GM21619 (cell line): ENCODE data around the gene DNER.

Experiments used
- ATAC-seq: cut with Tn5 transposase; IDR thresholded peaks from one replicate; pipeline ENCODE4 v1.9.1; 2021; ENCODE audit not compliant: unreplicated experiment

Gene DNER

DNA sequence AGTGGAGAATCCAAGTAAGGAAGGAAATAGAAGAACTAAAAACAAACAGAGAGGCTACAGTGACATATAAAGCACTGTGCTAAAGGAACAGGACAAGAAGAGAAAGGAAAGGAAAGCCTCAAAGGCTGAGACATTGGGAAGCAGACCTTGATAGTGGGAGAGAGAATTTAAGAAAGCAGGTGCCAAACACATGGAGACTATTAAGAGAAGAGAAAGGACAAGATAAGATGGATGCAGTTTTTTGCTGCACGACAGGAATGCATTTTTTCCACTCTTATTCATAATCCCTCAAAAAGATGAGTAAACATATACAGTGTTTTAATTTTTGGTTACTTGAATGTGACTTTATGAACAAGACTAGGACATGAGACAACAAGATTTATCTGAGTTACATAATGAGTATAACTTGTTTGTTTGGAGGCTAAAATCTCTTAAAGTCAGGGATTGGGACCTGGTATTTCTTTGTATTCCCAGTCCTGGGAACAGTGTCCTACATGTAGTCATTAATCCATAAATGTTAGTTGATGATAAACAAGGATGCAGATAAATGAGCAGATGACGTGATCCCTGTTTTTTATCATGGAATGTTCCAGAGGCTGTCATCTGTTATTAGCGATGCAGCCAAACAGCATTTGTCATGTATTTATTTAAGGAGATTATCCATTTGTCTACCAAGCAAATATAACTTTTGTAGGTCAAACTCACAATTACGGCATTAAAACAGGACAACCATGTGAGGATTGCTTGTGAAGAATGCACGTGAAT, 141.7 kb downstream of the DNER start:
- ATAC-seq, result no peak

DNA sequence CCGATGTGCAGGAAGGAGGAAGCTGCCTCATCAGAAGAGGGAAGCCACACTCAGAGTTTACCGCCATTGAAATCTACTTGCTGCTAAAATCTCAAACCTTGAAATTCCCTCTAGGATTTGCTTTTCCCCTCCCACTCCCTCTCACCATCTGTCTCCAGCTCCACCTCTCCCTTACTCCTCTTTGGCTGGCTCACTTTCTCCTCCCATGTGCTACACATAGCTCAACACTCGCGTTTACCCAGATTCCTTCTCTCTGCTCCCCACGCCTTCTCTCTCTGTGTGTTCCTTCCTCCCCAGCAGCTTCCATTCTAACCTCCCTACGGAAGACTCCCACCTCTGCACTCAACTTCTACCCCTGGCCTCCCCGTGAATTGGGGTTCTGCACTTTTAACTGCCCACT, 143.1 kb downstream of the DNER start:
- ATAC-seq, result no peak

- ATAC-seq, result no peak
Measured at GRCh38 chr2:229566370-229566769, 148.0 kb downstream of the DNER start.

DNA sequence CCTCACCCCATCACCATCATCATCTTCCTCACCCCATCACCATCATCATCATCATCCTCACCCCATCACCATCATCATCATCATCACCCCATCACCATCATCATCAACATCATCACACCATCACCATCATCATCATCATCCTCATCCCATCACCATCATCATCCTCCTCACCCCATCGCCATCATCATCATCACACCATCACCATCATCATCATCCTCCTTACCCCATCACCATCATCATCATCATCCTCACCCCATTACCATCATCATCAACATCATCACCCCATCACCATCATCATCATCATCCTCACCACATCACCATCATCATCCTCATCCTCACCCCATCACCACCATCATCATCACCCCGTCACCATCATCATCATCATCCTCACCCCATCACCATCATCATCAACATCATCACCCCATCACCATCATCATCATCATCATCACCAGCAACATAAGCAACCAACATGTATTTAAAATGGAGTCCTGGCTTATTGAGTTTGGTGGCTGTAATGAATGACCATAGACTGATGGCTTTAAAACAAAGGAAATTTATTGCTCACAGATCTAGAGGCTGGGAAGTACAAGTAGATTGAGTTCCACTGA, 150.0 kb downstream of the DNER start:
- no peak for ATAC-seq

DNA sequence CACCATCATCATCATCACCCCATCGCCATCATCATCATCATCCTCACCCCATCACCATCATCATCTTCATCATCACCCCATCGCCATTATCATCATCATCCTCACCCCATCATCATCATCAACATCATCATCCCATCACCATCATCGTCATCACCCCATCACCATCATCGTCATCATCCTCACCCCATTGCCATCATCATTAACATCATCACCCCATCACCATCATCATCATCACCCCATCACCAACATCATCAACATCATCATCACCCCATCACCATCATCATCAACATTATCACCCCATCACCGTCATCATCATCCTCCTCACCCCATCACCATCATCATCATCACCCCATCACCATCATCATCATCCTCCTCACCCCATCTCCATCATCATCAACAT, 151.0 kb downstream of the DNER start:
- ATAC-seq, result no peak

DNA sequence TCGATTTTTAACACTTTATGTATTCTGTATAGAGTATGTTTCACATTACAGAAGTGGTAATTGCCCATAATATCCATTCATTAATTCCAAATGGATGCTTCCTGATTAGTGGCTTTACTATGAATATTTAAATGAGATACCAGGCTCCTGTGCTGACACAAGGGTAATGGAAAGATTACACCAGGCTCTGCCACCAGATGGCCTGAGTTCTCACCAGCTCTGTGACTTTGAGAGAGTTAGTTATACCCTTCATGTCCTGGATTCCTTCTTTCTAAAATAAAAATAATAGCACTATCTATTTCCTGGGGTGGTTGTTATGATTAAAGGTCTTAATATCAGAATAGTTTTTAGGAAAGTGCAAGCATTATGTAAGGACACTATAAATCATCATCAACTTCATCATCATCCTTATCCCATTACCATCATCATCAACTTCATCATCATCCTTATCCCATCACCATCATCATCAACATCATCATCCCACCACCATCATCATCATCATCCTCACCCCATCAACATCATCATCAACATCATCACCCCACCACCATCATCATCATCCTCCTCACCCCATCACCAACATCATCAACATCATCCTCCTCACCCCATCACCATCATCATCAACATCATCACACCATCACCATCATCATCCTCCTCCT, 151.8 kb downstream of the DNER start:
- no peak for ATAC-seq

- no peak for ATAC-seq
Measured at GRCh38 chr2:229559986-229560385, 154.4 kb downstream of the DNER start.

DNA sequence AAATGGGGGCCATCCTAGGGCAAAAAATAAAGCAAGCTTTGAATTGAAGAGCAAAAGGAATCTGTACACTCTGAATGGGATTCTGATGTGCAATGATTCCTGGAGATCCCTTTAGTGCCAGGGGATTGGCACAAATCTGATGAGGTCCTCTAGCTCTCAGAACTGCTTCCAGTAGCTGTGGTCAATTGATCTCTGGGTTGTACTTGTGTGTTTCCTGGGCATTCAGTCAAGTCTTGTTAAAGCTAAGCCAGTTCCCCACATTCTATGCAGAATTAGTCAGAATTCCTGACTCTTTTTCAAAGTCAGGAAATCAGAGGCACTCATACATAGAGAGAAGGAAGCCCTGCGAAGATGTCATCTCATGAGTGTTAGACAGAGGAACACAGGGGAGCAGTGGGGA, 161.3 kb downstream of the DNER start:
- ATAC-seq, result no peak

DNA sequence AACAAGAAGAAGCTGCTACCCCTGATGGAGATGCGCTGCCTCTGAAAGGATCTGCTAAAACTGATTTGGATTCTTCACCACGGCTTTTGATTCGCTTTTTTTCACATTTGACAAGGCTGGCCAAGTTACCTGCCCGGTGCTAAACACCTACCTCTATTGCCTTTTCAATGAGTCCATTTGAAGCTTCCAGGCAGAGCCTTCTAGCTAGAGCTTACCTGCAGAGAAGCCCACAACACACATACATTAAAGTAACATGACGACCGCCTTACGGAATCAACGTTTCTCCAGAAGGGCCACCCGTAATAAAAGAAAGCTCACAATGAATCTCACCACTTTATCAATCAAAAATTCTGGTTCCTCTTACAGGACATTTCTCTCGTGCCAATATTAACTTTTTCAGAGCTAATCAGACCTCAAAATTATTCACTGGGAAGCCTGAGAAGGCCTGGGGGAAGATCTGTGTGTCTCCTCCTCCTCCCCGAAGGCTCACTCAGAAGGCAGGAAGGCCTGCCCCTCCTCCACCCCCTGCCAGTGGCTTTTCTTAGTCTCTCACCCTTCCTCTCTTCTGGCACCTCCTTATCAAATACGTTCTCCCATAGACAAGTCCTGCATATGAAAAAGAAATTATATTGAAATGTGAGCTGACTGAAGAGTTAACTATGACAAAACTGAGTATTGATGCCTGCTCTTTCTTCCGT, 171.0 kb downstream of the DNER start:
- no peak for ATAC-seq

GRCh38 chr2:229539628-229540027, 174.7 kb downstream of the DNER start:
- no peak for ATAC-seq

GRCh38 chr2:229531594-229531993, 182.8 kb downstream of the DNER start:
- ATAC-seq, result no peak

DNA sequence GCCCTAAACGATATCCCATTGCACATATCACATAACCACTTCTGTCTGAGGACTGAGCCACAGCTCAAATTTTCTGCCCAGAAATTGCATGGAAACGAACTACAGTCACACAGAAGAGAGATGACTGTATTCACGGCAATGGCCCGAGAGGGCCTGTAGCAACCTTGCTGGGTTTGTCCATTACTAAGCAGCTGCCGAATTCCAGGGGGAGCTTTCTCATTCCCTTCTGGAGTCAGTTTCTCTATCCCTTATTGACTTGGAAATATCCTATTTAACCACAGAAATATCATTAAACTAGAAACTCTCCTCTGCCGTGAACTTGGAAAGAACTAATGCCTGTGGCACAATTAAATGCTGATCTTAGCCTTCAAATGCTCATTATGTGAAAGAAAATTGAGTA, 183.9 kb downstream of the DNER start:
- no peak for ATAC-seq

- ATAC-seq, result no peak
Measured at GRCh38 chr2:229528846-229529245, 185.5 kb downstream of the DNER start.

- no peak for ATAC-seq
Measured at GRCh38 chr2:229526951-229527350, 187.4 kb downstream of the DNER start.

- no peak for ATAC-seq
Measured at GRCh38 chr2:229524799-229525198, 189.6 kb downstream of the DNER start.

GRCh38 chr2:229523663-229524062, 190.7 kb downstream of the DNER start:
- ATAC-seq, result no peak

DNA sequence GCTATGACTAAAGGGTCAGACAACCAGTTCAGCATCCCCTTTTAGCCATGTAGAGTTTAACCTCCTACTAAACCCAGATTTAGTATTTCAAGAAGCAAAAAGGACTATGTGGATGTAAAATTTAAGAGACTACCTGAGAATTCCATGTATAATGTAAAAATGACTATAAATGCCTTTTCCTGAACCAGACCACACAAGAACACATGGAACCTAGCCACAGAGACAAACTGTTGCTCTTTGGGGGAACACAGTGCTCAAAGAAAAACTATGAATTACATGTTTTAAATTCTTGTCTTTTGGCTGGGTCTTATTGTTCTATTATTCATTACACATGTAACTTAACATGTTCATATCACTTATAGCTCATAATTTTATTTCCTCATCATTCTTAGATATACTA, 192.8 kb downstream of the DNER start:
- ATAC-seq, result no peak

- no peak for ATAC-seq
Measured at GRCh38 chr2:229520691-229521096, 193.7 kb downstream of the DNER start.

DNA sequence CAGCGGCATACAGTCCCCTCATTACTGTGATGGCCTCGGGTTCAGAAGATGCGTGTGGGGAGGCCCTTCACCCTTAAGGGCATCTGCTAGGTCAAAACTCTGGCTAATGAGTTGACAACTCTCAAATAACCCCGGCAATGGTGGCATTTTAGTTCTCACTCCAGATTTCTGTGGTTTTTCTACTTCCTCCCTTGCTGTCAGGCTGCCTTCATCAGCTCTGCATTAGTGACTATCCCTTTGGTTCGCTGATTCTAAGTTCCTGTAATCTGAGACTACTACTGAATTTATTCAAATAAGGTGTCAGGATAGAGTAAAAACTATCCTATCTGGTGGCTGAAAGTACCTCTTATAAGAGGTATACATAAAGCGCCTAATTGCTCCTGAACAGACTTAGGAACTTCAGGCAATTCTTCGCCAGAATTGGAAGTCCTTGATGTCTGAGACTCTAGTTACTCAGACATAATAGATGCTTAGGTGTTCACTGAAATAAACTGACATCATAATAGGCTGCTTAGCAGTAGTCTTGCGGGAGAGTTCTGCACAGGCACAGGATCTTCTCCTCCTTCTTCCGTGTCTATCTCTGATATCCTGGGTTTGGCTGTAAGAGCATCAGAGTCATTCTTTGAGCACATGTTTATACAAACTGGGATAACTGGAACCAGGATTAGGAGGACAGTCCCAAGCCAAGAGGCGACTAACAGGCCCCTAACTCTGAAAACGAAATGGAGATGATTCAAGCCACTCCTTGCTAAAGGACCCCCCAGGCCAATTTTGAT, 194.5 kb downstream of the DNER start:
- peak; percentile 67 for ATAC-seq

GRCh38 chr2:229514273-229514895, 200.0 kb downstream of the DNER start:
- no peak for ATAC-seq

DNA sequence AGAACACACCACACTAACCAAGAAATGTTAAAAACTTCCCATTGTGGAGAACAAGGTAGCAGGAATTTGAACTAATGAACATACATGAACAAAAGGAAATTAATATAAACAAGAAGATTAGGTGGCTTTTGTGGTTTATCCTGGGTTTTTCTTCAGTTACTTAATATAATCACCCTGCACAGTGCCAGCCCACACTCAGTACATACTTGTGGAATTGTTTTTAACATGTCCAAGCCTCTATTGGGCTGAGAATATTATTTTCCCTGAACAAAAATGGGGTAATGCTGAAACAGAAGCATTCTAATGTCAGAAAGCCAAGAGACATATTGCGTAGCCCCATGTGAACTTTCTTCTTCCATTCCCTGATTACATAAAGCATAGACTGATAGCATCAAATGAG, 202.8 kb downstream of the DNER start:
- no peak for ATAC-seq
